Calu3 (cell line): ENCODE data around the gene TSACC. TPM values are rescaled to one million over a fixed set of nuclear protein-coding genes. Genes with fewer than 3 reads are reported as not detected.

Experiments used
- BruUV-seq: library from RNA; stranded (reverse); fragments of 400-500 nt; replicated peaks from 2 replicates; lab custom pipeline; 2021; lab: Mats Ljungman, UMichigan
- CTCF ChIA-PET: fragments of 300-600 bp; sonication (Branson Sonifier 250); formaldehyde crosslinking; loops from one replicate; lab custom pipeline; 2022; ENCODE audit warnings: antibody characterized with exemption; lab: Charles Lee
- DNase-seq: peaks from one replicate; pipeline ENCODE4 v3.0.0; 2022
- H3K27ac Mint-ChIP-seq: one replicate; pipeline ENCODE4 v1.8.0; 2022; ENCODE audit warnings: mixed read lengths; ENCODE audit not compliant: unreplicated experiment
- H3K27me3 Mint-ChIP-seq: one replicate; pipeline ENCODE4 v1.8.0; 2022; ENCODE audit warnings: mixed read lengths; ENCODE audit not compliant: unreplicated experiment
- H3K36me3 Mint-ChIP-seq: one replicate; pipeline ENCODE4 v1.8.0; 2022; ENCODE audit warnings: mild to moderate bottlenecking, moderate library complexity, mixed read lengths; ENCODE audit not compliant: insufficient read depth, unreplicated experiment
- H3K4me1 Mint-ChIP-seq: one replicate; pipeline ENCODE4 v1.8.0; 2022; ENCODE audit warnings: mild to moderate bottlenecking, low read depth, mixed read lengths; ENCODE audit not compliant: unreplicated experiment
- H3K4me3 Mint-ChIP-seq: one replicate; pipeline ENCODE4 v1.8.0; 2022; ENCODE audit warnings: mild to moderate bottlenecking, low read depth, moderate library complexity, mixed read lengths; ENCODE audit not compliant: unreplicated experiment
- H3K9me3 Mint-ChIP-seq: one replicate; pipeline ENCODE4 v1.8.0; 2022; ENCODE audit warnings: low read depth, mixed read lengths; ENCODE audit not compliant: unreplicated experiment
- intact Hi-C: fragments of 100-400 bp; cut with micrococcal nuclease; formaldehyde crosslinking; loops from one replicate; pipeline ENCODE4 v1.10.0; 2022; ENCODE audit not compliant: unreplicated experiment
- total RNA-seq: library from RNA; stranded (reverse); gene quantifications from 2 replicates; pipeline ENCODE4 v1.2.3, GENCODE V29; 2022
- TF ChIP-seq, protein P1 (sequence below): fragments of 200-600 bp; IDR thresholded peaks from one replicate; pipeline ENCODE4 v1.8.0; 2022; ENCODE audit warnings: antibody characterized with exemption; ENCODE audit not compliant: unreplicated experiment

The TSACC gene
- total RNA-seq, 1 experiment from 2014 or later, result 1.4 TPM

DNA sequence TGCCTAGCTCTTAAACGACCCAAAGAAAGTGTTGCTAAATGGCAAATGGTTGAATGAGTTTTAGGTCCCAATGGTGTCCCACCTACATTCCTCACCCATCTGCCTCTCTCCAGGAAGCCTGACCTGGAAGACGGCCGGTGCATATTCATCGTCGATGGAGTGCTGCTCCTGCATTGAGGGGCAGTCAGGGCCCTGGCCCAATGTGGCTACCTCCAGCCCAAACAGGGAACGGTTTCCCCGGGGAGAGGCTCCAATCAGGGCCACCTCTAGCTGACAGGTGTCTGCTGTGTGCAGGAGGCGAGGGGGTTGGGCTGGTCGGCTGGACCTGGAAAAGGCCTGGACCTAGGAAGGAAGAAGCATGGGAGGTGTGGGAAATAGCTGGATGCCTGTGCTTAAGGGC lies 44.4 kb upstream of the TSACC start:
- DNase-seq, result no peak

DNA sequence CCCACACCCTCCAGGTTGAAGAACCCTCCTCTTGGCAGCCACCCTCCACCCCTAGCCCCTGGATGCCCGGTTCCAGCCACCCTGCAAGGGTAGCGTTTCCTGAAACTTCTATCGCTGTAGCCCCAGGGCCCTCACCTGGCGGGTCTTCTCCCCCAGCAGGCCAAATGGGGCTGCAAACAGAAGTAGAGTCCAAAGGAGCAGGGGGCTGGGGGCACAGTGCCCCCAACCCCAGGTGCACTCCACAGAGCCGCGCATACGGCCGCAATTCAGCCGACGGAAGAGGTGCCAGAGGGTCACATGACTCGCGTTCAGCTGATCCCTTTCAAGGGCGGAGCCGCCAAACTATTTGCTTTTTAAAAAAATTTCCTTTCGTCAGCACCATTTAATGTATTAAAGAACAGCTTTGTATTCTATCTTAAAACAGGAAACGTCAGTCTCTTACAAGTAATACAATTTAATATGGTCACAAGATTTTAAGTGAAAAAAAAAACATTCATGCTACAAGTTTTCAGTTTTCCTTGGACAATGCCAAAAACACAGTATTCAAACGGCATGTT lies 42.9 kb upstream of the TSACC start, which contains the start of gene GLMP:
TSS of gene GLMP (minus strand) at position 289 of the 557 bp plus-strand sequence. CDS start at position 255, 34 bp downstream.
- no TSS peak for BruUV-seq
- TF ChIP-seq, protein P1, sequence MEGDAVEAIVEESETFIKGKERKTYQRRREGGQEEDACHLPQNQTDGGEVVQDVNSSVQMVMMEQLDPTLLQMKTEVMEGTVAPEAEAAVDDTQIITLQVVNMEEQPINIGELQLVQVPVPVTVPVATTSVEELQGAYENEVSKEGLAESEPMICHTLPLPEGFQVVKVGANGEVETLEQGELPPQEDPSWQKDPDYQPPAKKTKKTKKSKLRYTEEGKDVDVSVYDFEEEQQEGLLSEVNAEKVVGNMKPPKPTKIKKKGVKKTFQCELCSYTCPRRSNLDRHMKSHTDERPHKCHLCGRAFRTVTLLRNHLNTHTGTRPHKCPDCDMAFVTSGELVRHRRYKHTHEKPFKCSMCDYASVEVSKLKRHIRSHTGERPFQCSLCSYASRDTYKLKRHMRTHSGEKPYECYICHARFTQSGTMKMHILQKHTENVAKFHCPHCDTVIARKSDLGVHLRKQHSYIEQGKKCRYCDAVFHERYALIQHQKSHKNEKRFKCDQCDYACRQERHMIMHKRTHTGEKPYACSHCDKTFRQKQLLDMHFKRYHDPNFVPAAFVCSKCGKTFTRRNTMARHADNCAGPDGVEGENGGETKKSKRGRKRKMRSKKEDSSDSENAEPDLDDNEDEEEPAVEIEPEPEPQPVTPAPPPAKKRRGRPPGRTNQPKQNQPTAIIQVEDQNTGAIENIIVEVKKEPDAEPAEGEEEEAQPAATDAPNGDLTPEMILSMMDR, result no peak
- peak; percentile 60 for DNase-seq
- intact Hi-C loops, result no loop called here
- Mint-ChIP-seq H3K27me3 (no peaks in the 10 kb centered on the region), H3K27ac (peak within 1 kb of the TSS; percentile 80), H3K36me3 (peaks cover 27% of the 10 kb centered on the region), H3K4me1 (peaks cover 35% of the 10 kb centered on the region), H3K4me3 (peak within 1 kb of the TSS; percentile 74), H3K9me3 (no peaks in the 10 kb centered on the region)
- CTCF ChIA-PET, result interaction anchor here (0.6 to 1.9 kb wide), 2 partner anchors 13 to 208 kb away, joined by 5 to 6 read pairs; partner anchors contain the start of gene SMG5

More for the DNA sequence above, 44.4 kb upstream of the TSACC start:
- Mint-ChIP-seq H3K9me3 (no peaks in the 10 kb centered on the region), H3K4me3 (no peak overlapping the region), H3K36me3 (peaks cover 25% of the 10 kb centered on the region), H3K4me1 (peaks cover 35% of the 10 kb centered on the region), H3K27ac (no peak overlapping the region), H3K27me3 (no peaks in the 10 kb centered on the region)
- intact Hi-C loops, result no loop called here
- TF ChIP-seq, protein P1, result no peak
- CTCF ChIA-PET, result no interaction called here
- no TSS peak for BruUV-seq

DNA sequence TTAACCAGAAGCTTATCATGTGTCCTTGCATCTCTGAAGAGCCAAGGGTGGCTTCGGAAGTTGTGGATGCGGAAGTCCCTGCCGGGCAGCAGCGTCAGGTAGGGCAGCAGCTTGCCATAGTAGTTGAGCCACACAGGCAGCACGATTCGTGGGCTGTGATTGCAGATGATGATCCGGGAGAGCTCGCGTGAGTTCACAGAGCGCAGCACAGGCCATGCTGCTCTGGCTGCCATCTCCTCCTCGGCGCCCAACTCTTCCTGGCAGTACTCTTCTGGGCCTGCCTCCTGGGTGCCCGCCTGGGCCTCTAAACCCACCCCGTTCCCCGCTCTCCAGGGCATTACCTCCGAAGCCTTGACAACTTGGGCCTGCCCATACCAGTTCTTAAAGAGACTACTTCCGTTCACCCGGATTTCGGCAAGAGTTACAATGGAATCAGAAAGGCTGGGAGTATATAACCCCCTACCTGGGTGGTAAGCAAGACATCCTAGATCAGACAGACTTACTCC lies 39.4 kb upstream of the TSACC start, which contains the start of gene VHLL:
TSS of gene VHLL (minus strand) at position 456 of the 506 bp plus-strand sequence. CDS start at position 338, 118 bp downstream.
- no peaks in the 10 kb centered on the region for H3K27me3 Mint-ChIP-seq
- H3K4me3 Mint-ChIP-seq, result no peak within 1 kb of the TSS
- peaks cover 12% of the 10 kb centered on the region for H3K4me1 Mint-ChIP-seq
- H3K36me3 Mint-ChIP-seq, result peaks cover 30% of the 10 kb centered on the region
- TF ChIP-seq, protein P1, result no peak
- intact Hi-C loops, result no loop called here
- H3K9me3 Mint-ChIP-seq, result no peaks in the 10 kb centered on the region
- no TSS peak for BruUV-seq
- CTCF ChIA-PET, result interaction anchor here (0.8 kb wide), 1 partner anchor 28 kb away, joined by 3 read pairs; no protein-coding TSS in a partner anchor
- H3K27ac Mint-ChIP-seq, result no peak within 1 kb of the TSS
- DNase-seq, result no peak

DNA sequence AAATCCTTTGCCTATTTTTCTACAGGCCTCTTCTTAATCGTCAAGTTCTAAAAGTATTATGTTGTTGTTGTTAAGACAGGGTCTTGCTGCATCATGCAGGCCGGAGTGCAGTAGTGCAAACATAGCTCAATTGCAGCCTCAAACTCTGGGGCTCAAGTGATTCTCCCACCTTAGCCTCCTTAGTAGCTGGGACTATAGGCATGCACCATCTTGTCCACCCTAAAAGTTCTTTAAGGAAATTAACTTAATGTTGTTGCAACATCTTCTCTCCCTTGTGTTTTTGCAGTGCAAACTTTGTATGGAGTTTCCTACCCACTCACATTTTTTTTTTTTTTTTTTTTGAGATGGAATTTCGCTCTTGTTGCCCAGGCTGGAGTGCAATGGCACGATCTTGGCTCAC lies 35.1 kb upstream of the TSACC start:
- DNase-seq, result no peak
- Mint-ChIP-seq H3K4me3 (no peak overlapping the region), H3K36me3 (peaks cover 54% of the 10 kb centered on the region), H3K27me3 (no peaks in the 10 kb centered on the region), H3K4me1 (no peaks in the 10 kb centered on the region), H3K27ac (no peak overlapping the region), H3K9me3 (no peaks in the 10 kb centered on the region)
- CTCF ChIA-PET, result interaction anchor here (0.5 to 0.7 kb wide), 2 partner anchors 22 to 155 kb away, joined by 3 to 6 read pairs; no protein-coding TSS in a partner anchor
- TF ChIP-seq, protein P1, result no peak
- intact Hi-C loops, result no loop called here
- no TSS peak for BruUV-seq
